Ovary (tissue), 3 donors: Measurements from ENCODE around the gene PPM1E.

Experiments used
- EP300 ChIP-seq: sonication (generic); formaldehyde crosslinking; IDR thresholded peaks from one replicate; pipeline ENCODE4 v1.6.1; 2017; ENCODE audit warnings: antibody characterized with exemption
- POLR2A ChIP-seq: fragments of 450-650 bp; IDR thresholded peaks from one replicate; pipeline ENCODE4 v1.6.1; 2017; ENCODE audit warnings: antibody characterized with exemption, mild to moderate bottlenecking, moderate library complexity
- TF ChIP-seq, protein P1 (sequence below), 3 donors: fragments of 450-650 bp in 2 of 3; fragments of 200-600 bp in 1 of 3; IDR thresholded peaks; one replicate each; pipeline versions ENCODE4 v1.5.1 to v1.8.0; 2016 to 2022; ENCODE audit warnings: antibody characterized with exemption in 3 of 3, mild to moderate bottlenecking in 1 of 3
- donor health status: DM: no; HTN: no; CAD: no.

- TF ChIP-seq, protein P1, sequence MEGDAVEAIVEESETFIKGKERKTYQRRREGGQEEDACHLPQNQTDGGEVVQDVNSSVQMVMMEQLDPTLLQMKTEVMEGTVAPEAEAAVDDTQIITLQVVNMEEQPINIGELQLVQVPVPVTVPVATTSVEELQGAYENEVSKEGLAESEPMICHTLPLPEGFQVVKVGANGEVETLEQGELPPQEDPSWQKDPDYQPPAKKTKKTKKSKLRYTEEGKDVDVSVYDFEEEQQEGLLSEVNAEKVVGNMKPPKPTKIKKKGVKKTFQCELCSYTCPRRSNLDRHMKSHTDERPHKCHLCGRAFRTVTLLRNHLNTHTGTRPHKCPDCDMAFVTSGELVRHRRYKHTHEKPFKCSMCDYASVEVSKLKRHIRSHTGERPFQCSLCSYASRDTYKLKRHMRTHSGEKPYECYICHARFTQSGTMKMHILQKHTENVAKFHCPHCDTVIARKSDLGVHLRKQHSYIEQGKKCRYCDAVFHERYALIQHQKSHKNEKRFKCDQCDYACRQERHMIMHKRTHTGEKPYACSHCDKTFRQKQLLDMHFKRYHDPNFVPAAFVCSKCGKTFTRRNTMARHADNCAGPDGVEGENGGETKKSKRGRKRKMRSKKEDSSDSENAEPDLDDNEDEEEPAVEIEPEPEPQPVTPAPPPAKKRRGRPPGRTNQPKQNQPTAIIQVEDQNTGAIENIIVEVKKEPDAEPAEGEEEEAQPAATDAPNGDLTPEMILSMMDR (IDR thresholded peaks at IDR 0.05): no peak
- TF ChIP-seq POLR2A (no peak), EP300 (no peak)
These were observed 31.1 kb downstream of the PPM1E start for GRCh38 chr17:58786586-58787295.
